CD4-positive, alpha-beta T cell treated with Interleukin-1 beta for 1 hour (primary cell): ENCODE results near the gene ATP1A1.

Source experiments
- DNase-seq, 2 donors: peaks; one replicate each; pipeline ENCODE4 v3.0.0-alpha.2; 2020 to 2022

Gene ATP1A1

DNA sequence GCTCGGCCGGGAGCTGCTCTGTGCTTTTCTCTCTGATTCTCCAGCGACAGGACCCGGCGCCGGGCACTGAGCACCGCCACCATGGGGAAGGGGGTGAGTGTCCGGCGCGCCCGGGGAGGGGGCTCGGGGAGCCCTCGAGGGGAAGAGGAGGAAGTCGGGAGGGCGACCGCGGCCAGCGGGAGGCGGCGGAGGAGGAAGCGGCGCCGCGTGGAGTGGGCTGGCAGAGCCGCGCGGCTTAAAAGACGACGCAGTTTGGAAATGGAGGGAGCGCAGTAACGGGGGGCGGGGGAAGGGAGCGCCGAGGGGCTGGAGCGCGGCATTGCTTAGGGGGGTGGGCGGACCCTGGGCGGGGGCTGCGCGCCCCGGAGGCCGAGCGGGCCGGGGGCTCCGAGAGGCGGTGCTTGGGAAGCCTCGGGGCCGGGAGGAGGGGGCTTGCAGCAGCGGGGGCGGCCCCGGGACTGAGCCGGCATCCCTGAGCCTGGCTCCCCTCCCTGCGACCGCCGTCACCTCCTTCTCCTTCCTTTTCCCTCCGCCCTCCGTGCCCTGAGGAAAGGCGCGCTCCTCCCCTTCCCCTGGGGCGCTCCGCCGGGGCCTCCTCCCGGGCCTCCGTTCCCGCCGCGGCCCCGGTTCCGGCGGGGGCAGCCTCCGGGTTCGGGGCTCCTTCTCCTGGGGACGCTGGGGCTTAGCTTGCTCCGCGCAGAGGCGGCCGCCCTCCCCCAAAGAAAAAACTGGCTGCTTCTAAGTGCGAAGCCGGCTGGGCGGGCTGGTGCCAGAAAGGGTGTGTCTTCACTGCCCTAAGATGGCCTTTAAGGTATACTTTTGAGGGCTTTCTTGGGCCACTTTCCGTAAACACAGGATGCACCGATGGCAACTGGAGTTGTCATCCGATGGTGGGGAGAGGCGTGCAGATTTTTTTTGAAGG, 648 bp downstream of the ATP1A1 start:
- DNase-seq: peak; percentile 58 to 65

- peak in 1 of 2 donors; percentile 45 for DNase-seq
Measured at GRCh38 chr1:116374353-116375147, 1.5 kb downstream of the ATP1A1 start.

DNA sequence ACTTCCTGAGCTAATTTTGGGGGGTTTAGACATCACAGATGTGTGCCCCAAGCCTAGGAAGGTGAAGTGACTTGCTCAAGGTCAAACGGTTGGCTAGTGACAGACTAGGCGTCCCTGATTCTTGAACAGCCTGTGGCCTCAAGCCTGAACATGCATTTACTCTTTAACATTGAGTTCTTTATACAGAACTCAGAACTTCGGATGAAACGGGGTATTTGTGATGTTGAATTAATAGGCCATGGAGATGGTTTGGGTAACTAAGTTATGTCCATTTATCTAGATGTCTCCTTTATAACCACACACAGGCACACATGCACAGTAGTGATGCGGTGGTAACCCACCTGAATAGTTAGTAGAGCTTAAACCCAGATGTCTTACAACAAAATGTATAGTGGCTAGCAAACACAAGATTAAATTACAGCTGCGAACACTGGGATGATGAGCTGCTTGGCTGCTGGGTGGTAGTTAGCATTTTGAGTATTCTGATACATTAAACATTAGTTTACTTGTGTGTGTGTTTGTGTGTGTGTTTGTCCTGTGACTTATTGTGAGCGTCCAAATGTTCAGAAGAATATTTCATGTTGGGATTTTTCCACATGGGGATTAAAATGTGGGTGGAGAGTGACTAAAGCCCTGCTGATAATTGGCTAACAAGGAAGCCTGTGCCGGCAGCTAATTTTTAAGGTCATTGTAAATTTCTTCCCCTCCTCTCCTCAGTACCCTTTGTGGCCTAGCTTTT, 2.3 kb downstream of the ATP1A1 start:
- DNase-seq: no peak

- DNase-seq: peak; percentile 30 to 43
Measured at GRCh38 chr1:116375887-116376728, 3.1 kb downstream of the ATP1A1 start.

- DNase-seq: no peak
Measured at GRCh38 chr1:116376729-116377086, 3.7 kb downstream of the ATP1A1 start.

GRCh38 chr1:116377541-116378529, 4.8 kb downstream of the ATP1A1 start:
- DNase-seq: peak; percentile 25 to 62

- DNase-seq: no peak
Measured at GRCh38 chr1:116379057-116379630, 6.1 kb downstream of the ATP1A1 start.

DNA sequence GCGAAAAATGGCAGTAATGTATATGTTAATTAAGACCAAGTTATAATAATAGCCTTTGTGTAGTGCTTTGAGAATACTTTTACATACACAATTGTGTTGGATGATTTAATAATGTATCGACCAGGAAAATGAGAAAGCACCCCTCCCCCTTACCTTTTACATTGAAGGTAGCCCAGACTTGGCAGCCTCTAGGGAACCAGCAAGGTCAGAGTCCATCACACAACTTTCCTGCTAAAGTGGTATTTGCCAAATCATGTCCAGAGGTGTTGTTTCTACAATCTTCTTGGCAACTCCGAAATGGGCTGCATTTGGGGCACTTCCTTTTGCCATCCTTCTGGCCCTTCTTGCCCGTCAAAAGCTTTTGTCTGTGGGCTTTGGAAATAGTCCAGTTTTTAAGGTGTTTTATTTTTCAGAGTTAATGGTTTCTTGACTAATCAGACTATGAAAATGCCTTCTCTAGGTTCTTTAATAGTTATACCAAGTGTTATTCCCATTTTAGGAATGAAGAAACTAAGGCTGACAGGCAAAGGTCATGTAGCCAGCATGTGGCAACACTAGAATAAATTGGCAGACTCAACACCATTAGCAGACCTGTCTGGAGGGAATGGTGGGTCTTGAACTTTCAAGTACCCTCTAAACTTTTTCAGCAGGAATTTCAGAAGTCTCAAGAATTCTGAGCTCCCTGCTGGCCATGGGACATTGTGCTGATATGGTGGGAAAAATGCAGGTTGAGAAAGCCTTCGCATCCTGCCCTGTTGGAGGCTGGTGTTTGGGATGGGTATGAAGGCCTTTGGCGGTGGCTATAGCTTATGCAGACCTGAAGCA, 6.8 kb downstream of the ATP1A1 start:
- no peak for DNase-seq

DNA sequence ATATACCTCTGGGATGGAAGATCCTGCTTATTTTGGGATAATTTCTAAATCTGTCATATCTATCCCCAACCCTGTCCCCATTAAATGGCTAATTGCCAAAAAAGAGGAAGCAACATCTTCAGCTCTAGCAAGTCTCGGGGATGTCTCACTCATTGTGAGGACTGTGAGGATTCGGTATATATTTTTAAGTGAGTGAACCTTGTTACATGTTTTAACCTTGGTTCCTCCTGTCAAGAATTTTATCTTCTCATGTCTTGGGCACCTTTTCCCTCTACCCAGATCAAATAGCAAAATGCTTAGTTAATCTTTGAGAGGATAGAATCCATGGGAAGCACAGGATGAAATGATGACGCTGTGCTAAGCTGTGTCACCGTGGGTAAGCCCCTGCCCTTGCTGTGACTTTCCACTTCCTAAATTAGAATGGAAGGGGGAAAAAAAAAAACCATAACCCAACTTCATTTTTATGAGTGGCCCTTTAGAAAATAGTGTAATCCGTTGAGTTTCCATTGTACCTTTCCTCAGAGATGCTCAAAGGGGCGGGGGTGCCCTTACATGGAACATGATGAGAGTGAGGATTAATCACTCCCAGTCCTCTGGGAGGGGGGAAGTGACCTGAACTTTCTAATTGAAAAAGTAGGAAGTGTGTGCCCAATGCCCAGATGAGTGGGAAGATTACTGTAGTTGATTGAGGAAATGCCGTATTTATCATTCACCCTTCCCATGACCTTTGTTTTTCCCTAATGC, 7.6 kb downstream of the ATP1A1 start:
- peak in 1 of 2 donors; percentile 17 for DNase-seq

DNA sequence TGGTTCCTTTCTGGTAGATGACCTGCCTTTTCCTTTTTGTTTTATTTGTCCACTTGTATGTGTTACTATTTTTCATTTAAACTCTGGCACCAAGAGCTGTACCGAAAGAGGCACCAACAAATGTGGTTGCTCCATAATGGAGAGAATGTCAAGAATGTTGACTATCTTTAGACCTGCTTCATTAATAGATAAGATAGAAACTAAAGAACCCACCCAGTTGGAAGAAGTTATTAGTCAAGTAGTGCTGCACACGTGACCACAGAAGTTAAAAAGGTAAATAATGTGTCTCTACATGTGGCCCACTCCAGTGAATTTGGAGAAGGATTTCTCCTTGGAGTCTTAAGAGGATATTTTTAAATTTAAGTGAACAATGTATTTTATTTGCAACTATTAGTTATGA, 9.3 kb downstream of the ATP1A1 start:
- no peak for DNase-seq

DNA sequence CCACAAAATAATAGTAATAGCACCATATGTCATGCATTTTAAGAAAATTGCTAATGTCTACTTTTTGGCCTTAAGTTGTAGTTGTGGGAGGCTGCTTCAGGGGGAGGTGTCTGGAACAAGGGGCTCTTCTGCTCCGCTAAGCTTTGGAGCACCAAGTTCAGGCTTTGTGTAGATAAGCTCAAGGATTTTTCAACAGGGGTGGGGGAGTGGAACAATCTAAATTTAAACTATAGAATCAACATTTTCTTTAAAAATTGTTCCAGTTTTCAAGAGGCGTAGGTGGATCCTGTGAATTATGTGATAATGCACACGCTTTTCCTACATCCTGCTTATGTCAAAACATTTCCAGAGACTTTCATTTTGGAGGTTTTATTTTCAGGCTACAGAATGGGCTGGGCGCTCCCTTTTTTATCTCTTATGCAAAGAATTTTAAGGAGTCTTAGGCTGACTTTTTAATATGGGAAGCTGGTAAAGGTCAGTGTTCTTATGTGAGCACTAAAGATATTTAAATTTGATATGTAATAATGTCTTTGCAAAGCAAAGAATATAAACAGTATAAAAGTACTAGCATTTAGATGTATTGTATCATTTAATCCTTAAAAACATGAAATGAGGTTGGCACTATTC, 9.9 kb downstream of the ATP1A1 start:
- no peak for DNase-seq

- no peak for DNase-seq
Measured at GRCh38 chr1:116386042-116386441, 13.0 kb downstream of the ATP1A1 start.

DNA sequence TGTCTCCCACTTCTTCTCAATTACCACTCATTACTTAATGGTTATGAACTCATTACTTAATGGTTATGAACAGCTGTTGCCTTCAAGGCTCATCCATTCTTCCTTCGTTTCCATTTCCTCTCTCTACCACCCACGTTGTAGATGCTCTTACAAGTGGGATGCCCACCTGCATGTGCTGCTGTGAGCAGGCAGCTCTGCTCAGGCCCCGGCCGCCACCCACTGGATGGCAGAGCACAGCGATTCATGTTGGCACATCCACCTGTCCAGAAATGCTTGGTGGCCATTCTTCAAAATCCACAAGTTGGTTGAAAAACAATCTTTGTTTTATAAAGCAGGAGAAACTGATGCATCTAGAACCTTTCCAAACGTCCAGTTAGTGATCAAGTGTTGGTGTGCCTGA, 14.5 kb downstream of the ATP1A1 start:
- no peak for DNase-seq

GRCh38 chr1:116388122-116388521, 15.1 kb downstream of the ATP1A1 start:
- no peak for DNase-seq

DNA sequence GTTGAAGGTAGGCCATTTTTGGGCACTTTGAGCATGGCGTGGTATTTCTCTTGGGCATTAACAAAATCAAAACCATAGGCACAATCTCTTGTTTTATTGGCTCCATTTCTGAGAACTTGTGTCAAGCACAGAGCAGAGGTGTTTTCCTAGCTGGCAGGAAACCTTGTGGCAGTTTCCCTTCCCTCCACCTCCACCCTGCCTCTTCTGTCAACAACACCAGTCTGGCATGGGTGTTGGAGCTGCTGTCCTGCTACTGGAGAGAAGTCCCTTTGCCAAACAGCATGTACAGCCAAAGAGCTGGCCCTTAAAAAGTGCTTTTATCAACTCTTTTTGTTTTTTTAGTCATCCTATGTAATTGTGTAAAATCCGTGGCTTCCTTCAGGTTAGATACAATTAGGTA, 16.0 kb downstream of the ATP1A1 start:
- no peak for DNase-seq

DNA sequence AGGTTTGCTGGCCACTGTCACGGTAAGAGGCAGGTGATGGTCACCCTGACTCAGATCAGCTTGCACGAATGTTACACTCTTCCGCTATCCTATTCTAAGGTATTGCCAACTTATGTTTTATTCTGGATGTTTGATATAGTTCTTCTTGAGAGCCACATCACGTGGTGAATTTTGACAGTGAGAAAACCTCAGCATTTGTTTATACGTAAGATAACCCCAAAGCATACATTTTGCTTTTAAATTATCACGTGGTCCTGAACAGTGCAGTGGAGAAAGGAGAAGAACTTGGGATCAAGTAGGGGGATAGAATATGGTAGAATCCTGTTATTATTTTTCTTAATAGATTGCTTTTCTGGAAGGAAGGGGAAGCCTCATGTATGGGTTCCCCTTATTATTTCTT, 16.6 kb downstream of the ATP1A1 start:
- no peak for DNase-seq

- peak; percentile 38 to 65 for DNase-seq
Measured at GRCh38 chr1:116390195-116390594, 17.2 kb downstream of the ATP1A1 start.

DNA sequence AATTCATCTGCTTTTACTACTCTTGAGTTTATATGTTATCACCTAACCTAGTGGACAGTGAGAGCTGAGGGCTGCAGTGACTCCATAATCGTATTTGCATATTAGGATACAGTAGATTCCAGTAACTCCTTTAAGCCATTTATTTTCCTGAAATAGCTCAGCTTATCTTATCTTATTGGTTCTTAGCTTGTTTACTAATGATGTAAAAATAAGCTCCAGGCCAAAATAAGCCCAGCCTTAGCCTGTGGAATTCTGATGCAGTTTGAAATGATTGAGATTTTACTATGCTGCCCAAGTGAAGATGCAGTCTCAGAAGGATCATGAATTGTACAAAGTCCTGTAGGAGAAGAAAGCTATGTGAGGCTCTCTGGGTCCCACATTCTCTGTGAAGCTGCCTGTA, 18.1 kb downstream of the ATP1A1 start:
- no peak for DNase-seq
